Esophagus muscularis mucosa (tissue), 4 donors: ENCODE results near the gene MATN4. TPM values are rescaled to one million over a fixed set of nuclear protein-coding genes. Genes with fewer than 3 reads are reported as not detected.

Experiments
- DNase-seq: peaks from one replicate; pipeline ENCODE4 v3.0.0-alpha.2; 2017; ENCODE audit errors: extremely low spot score
- H3K27ac ChIP-seq, 4 donors: fragments of 200-600 bp; sonication (generic); replicated peaks in 1 of 4; 1 replicate in 3 of 4; 2 replicates in 1 of 4; pipeline ENCODE4 v1.5.1; 2016 to 2019; ENCODE audit warnings: mild to moderate bottlenecking in 1 of 4
- H3K27me3 ChIP-seq, 4 donors: fragments of 200-600 bp; sonication (generic); one replicate each; pipeline versions ENCODE4 v1.5.1 to v1.6.0; 2016 to 2019
- H3K36me3 ChIP-seq, 4 donors: fragments of 200-600 bp; sonication (generic); one replicate each; pipeline ENCODE4 v1.5.1; 2016 to 2019
- H3K4me1 ChIP-seq, 4 donors: fragments of 200-600 bp; sonication (generic); one replicate each; pipeline ENCODE4 v1.5.1; 2016 to 2019
- H3K4me3 ChIP-seq, 4 donors: fragments of 200-600 bp; sonication (generic); 1 replicate in 2 of 4; 2 replicates in 2 of 4; pipeline ENCODE4 v1.5.1; 2016 to 2019; ENCODE audit warnings: mild to moderate bottlenecking in 4 of 4, moderate library complexity in 1 of 4
- H3K9me3 ChIP-seq, 4 donors: fragments of 200-600 bp; sonication (generic); 1 replicate in 3 of 4; 2 replicates in 1 of 4; pipeline ENCODE4 v1.5.1; 2016 to 2019
- CTCF ChIP-seq, 3 experiments: fragments of 200-600 bp in 2 of 3; fragments of 450-650 bp in 1 of 3; sonication (generic) in 2 of 3; IDR thresholded peaks; one replicate each; pipeline ENCODE4 v1.5.1; 2017 to 2019; ENCODE audit warnings: antibody characterized with exemption in 3 of 3, mild to moderate bottlenecking in 2 of 3, moderate library complexity in 1 of 3
- EP300 ChIP-seq: sonication (generic); formaldehyde crosslinking; IDR thresholded peaks from one replicate; pipeline ENCODE4 v1.6.1; 2017; ENCODE audit warnings: antibody characterized with exemption
- POLR2A ChIP-seq: fragments of 450-650 bp; IDR thresholded peaks from one replicate; pipeline ENCODE4 v1.6.1; 2017; ENCODE audit warnings: antibody characterized with exemption, moderate library complexity, mild to moderate bottlenecking, low read depth
- POLR2AphosphoS5 ChIP-seq, 2 donors: sonication (generic); formaldehyde crosslinking; IDR thresholded peaks; one replicate each; pipeline ENCODE4 v1.6.1; 2017; ENCODE audit warnings: antibody characterized with exemption in 2 of 2
- WGBS: methylation state at CpG from one replicate; pipeline ENCODE4 v1.1.5; 2018; 5-methylcytosine and 5-hydroxymethylcytosine counted together
- intact Hi-C: fragments of 100-400 bp; cut with DNase I; formaldehyde crosslinking; loops from one replicate; pipeline ENCODE4 v1.15.1; 2023
- total RNA-seq, 4 donors: library from RNA; depleted of rRNA; stranded (reverse); fragments of >200 nt; gene quantifications; one replicate each; pipeline versions ENCODE4 v1.1.0 to v1.2.1, GENCODE V29; 2016

Gene MATN4
- total RNA-seq, 4 donors from 2014 or later = 0.17 to 0.33 TPM; not detected in 2

- no peak for TF ChIP-seq CTCF (IDR thresholded peaks at IDR 0.05)
- TF ChIP-seq POLR2A = no peak
- no peak for TF ChIP-seq POLR2AphosphoS5 (IDR thresholded peaks at IDR 0.05)
- no peak for TF ChIP-seq EP300
- Histone ChIP-seq H3K9me3 (no peaks in the 10 kb centered on the region), H3K27me3 (no peaks in the 10 kb centered on the region), H3K4me3 (peak overlapping the region; percentile 78 to 80 (median 80)), H3K27ac (peak overlapping the region; percentile 93 to 97 (median 96)), H3K36me3 (peaks cover 0 to 7% (median 2%) of the 10 kb centered on the region in 4 donors), H3K4me1 (peaks cover 77 to 97% (median 96%) of the 10 kb centered on the region in 4 donors)
- 24% methylated on average over 5 of the region's 6 CpGs for WGBS
- DNase-seq = no peak
- intact Hi-C loops = no loop called here
Observed at GRCh38 chr20:45342855-45343531, 34.9 kb upstream of the MATN4 start.

GRCh38 chr20:45341939-45342854 lies 34.1 kb upstream of the MATN4 start:
- H3K4me3 ChIP-seq = peak overlapping the region; percentile 39 to 80 (median 78)
- H3K27ac ChIP-seq = peak overlapping the region; percentile 93 to 97 (median 96)
- no peaks in the 10 kb centered on the region for H3K27me3 ChIP-seq
- WGBS = 9% methylated on average over 10 of the region's 16 CpGs
- H3K9me3 ChIP-seq = no peaks in the 10 kb centered on the region
- intact Hi-C loops = no loop called here
- no peak for DNase-seq
- peaks cover 85 to 100% (median 99%) of the 10 kb centered on the region in 4 donors for H3K4me1 ChIP-seq
- TF ChIP-seq EP300 (no peak), POLR2A (peak; percentile 18), POLR2AphosphoS5 (IDR thresholded peaks at IDR 0.05) (peak; percentile 91 to 94)
- H3K36me3 ChIP-seq = peaks cover 0 to 7% (median 2%) of the 10 kb centered on the region in 4 donors

- Histone ChIP-seq H3K9me3 (no peaks in the 10 kb centered on the region), H3K4me3 (peak overlapping the region; percentile 39 to 80 (median 78)), H3K4me1 (peaks cover 86 to 100% (median 100%) of the 10 kb centered on the region in 4 donors), H3K27me3 (no peaks in the 10 kb centered on the region), H3K36me3 (peaks cover 0 to 7% (median 2%) of the 10 kb centered on the region in 4 donors), H3K27ac (peak overlapping the region; percentile 93 to 97 (median 96))
- no peak for DNase-seq
- 22% methylated on average over 3 of the region's 3 CpGs for WGBS
- TF ChIP-seq POLR2A (no peak), EP300 (no peak), CTCF (IDR thresholded peaks at IDR 0.05) (no peak), POLR2AphosphoS5 (IDR thresholded peaks at IDR 0.05) (no peak)
- intact Hi-C loops = no loop called here
Observed at GRCh38 chr20:45341579-45341938, 33.5 kb upstream of the MATN4 start.

- TF ChIP-seq POLR2AphosphoS5 (IDR thresholded peaks at IDR 0.05) (no peak), EP300 (no peak), POLR2A (no peak), CTCF (IDR thresholded peaks at IDR 0.05) (no peak)
- Histone ChIP-seq H3K9me3 (no peaks in the 10 kb centered on the region), H3K36me3 (peaks cover 0 to 12% (median 3%) of the 10 kb centered on the region in 4 donors), H3K27ac (peak overlapping the region; percentile 93 to 97 (median 96)), H3K4me3 (no peak overlapping the region), H3K27me3 (no peaks in the 10 kb centered on the region), H3K4me1 (peaks cover 84 to 100% (median 100%) of the 10 kb centered on the region in 4 donors)
- intact Hi-C loops = no loop called here
- 67% methylated on average over 1 of the region's 1 CpG for WGBS
- no peak for DNase-seq
Observed at GRCh38 chr20:45340951-45341350, 32.9 kb upstream of the MATN4 start.
